HCT116 (cell line): ENCODE results near the gene CXXC1. TPM values are rescaled to one million over a fixed set of nuclear protein-coding genes. Genes with fewer than 3 reads are reported as not detected.
A peak's percentile ranks its signal among the peaks of the same experiment; 100 is the strongest.
"Not testable (repeated sequence)": the region's sequence is repeated elsewhere in the genome, so short reads cannot be mapped to it uniquely, and the experiment has no call there.

Experiments used
- ATAC-seq: fragments of 200-7000 bp; cut with Tn5 transposase; 2 replicates; pipeline ENCODE4 v1.9.1; 2020; ENCODE audit warnings: mild to moderate bottlenecking, moderate library complexity
- BruUV-seq: library from RNA; stranded (reverse); fragments of 400-500 nt; replicated peaks from 2 replicates; lab custom pipeline; 2021; lab: Mats Ljungman, UMichigan
- CTCF ChIA-PET: fragments of 300-600 bp; sonication (Branson Sonifier 250); formaldehyde crosslinking; loops from one replicate; lab custom pipeline; 2021; ENCODE audit warnings: antibody characterized with exemption; lab: Charles Lee
- POLR2A ChIA-PET: fragments of 300-600, 350-600 bp; sonication (Branson Sonifier 250); formaldehyde crosslinking; loops from one replicate; lab custom pipeline; 2021; ENCODE audit warnings: antibody characterized with exemption; lab: Charles Lee
- RAD21 ChIA-PET, 2 experiments: fragments of 300-600 bp; sonication (Branson Sonifier 250); formaldehyde crosslinking; loops; one replicate each; lab custom pipeline; 2023; ENCODE audit warnings: low total read pairs in 2 of 2; ENCODE audit not compliant: uncharacterized antibody in 2 of 2, unreplicated experiment in 2 of 2, low non-redundant PET in 1 of 2; lab: Charles Lee
- DNase-seq: peaks from one replicate; pipeline ENCODE4 v3.0.0-alpha.2; 2010; ENCODE audit warnings: low read depth, low spot score
- H2AFZ ChIP-seq: fragments of 200-600 bp; shearing (Covaris generic), sonication (generic); 2 replicates; pipeline ENCODE4 v1.6.1; 2017; ENCODE audit warnings: low read depth, mixed run types, mixed read lengths, antibody characterized with exemption, low read length; ENCODE audit not compliant: poor library complexity, severe bottlenecking
- H3K27ac ChIP-seq: 2 replicates; pipeline ENCODE4 v1.5.1; 2012; ENCODE audit warnings: low read depth, low read length
- H3K27me3 ChIP-seq: fragments of 200-600 bp; sonication (generic); 2 replicates; pipeline ENCODE4 v1.6.1; 2016; ENCODE audit warnings: mixed run types, low read length, mixed read lengths; ENCODE audit not compliant: insufficient read depth
- H3K36me3 ChIP-seq, 2 experiments: fragments of 200-500 bp in 1 of 2; fragments of 200-600 bp in 1 of 2; sonication (Bioruptor generic) in 1 of 2; sonication (generic) in 1 of 2; 2 replicates each; pipeline versions ENCODE4 v1.5.1 to v1.6.1; 2014 to 2016; ENCODE audit warnings: low read length in 2 of 2, inconsistent platforms in 1 of 2, mixed read lengths in 1 of 2, mixed run types in 1 of 2; ENCODE audit not compliant: insufficient read depth in 2 of 2, control insufficient read depth in 1 of 2
- H3K4me1 ChIP-seq, 2 experiments: fragments of 200-600 bp in 1 of 2; sonication (generic) in 1 of 2; 2 replicates each; pipeline versions ENCODE4 v1.5.1 to v1.6.1; 2012 to 2017; ENCODE audit warnings: low read length in 2 of 2, inconsistent platforms in 1 of 2, mild to moderate bottlenecking in 1 of 2, mixed read lengths in 1 of 2, mixed run types in 1 of 2, moderate library complexity in 1 of 2; ENCODE audit not compliant: insufficient read depth in 2 of 2, control insufficient read depth in 1 of 2
- H3K4me2 ChIP-seq: fragments of 200-600 bp; sonication (generic); 2 replicates; pipeline ENCODE4 v1.6.1; 2017; ENCODE audit warnings: mixed run types, low read length, mixed read lengths
- H3K4me3 ChIP-seq, 2 experiments: fragments of 200-600 bp in 1 of 2; sonication (generic) in 1 of 2; replicated peaks in 1 of 2; 2 replicates each; pipeline ENCODE4 v1.5.1; 2011 to 2016; ENCODE audit warnings: low read length in 2 of 2, control low read depth in 1 of 2, low read depth in 1 of 2, mild to moderate bottlenecking in 1 of 2, mixed read lengths in 1 of 2, mixed run types in 1 of 2
- H3K79me2 ChIP-seq: fragments of 200-600 bp; sonication (generic); 2 replicates; pipeline ENCODE4 v1.6.1; 2017; ENCODE audit warnings: mild to moderate bottlenecking, mixed run types, low read length, moderate library complexity, mixed read lengths; ENCODE audit not compliant: insufficient read depth
- H3K9ac ChIP-seq: fragments of 200-600 bp; sonication (generic); 2 replicates; pipeline ENCODE4 v1.6.1; 2016; ENCODE audit warnings: low read length, mixed read lengths
- H3K9me2 ChIP-seq: fragments of 200-600 bp; sonication (generic), shearing (Covaris generic); 2 replicates; pipeline ENCODE4 v1.6.1; 2017; ENCODE audit warnings: mixed run types, mild to moderate bottlenecking, moderate library complexity; ENCODE audit not compliant: insufficient read depth
- H3K9me3 ChIP-seq, 2 experiments: fragments of 200-500 bp in 1 of 2; fragments of 200-600 bp in 1 of 2; sonication (Bioruptor generic) in 1 of 2; sonication (generic) in 1 of 2; 2 replicates each; pipeline ENCODE4 v1.6.1; 2014 to 2017; ENCODE audit warnings: low read length in 2 of 2, mixed read lengths in 2 of 2, inconsistent platforms in 1 of 2, low read depth in 1 of 2, mild to moderate bottlenecking in 1 of 2, mixed run types in 1 of 2, moderate library complexity in 1 of 2; ENCODE audit not compliant: control insufficient read depth in 1 of 2, insufficient read depth in 1 of 2
- H4K20me1 ChIP-seq: fragments of 200-600 bp; sonication (generic), shearing (Covaris generic); 2 replicates; pipeline ENCODE4 v1.6.1; 2017; ENCODE audit warnings: mixed run types, mild to moderate bottlenecking, moderate library complexity; ENCODE audit not compliant: insufficient read depth
- ATF3 ChIP-seq: IDR thresholded peaks from 2 replicates; pipeline ENCODE4 v1.6.1; 2012
- CBX3 ChIP-seq: IDR thresholded peaks from 2 replicates; pipeline ENCODE4 v1.6.1; 2012; ENCODE audit warnings: low read depth
- POLR2AphosphoS5 ChIP-seq: IDR thresholded peaks from 2 replicates; pipeline ENCODE4 v1.6.1; 2011; ENCODE audit warnings: mild to moderate bottlenecking, low read depth, low read length, moderate library complexity
- REST ChIP-seq: IDR thresholded peaks from 2 replicates; pipeline ENCODE4 v1.6.1; 2012; ENCODE audit warnings: low read depth
- SRF ChIP-seq: IDR thresholded peaks from 2 replicates; pipeline ENCODE4 v1.6.1; 2012; ENCODE audit warnings: low read depth
- TCF7L2 ChIP-seq: IDR thresholded peaks from 2 replicates; pipeline ENCODE4 v1.7.0; 2011; ENCODE audit warnings: borderline replicate concordance, inconsistent platforms; ENCODE audit not compliant: insufficient read depth, insufficient read length; ENCODE audit errors: extremely low read depth
- intact Hi-C: fragments of 100-400 bp; cut with micrococcal nuclease; formaldehyde crosslinking; loops from 2 replicates; pipeline ENCODE4 v1.10.0; 2022
- total RNA-seq: library from RNA; stranded (reverse); gene quantifications from one replicate; pipeline ENCODE4 v1.2.1, GENCODE V29; 2021; ENCODE audit not compliant: unreplicated experiment

Gene CXXC1
- total RNA-seq, 1 experiment from 2014 or later, result 101 TPM

- no peak for DNase-seq
- H3K79me2 ChIP-seq, result no peaks in the 10 kb centered on the region
- no peak overlapping the region for H3K9ac ChIP-seq
- H4K20me1 ChIP-seq, result no peaks in the 10 kb centered on the region
- ChIA-PET RAD21 (no interaction called here), CTCF (no interaction called here), POLR2A (no interaction called here)
- no peaks in the 10 kb centered on the region for H3K9me3 ChIP-seq
- ATAC-seq, result no peak
- no peak overlapping the region for H3K27ac ChIP-seq
- no peaks in the 10 kb centered on the region for H3K27me3 ChIP-seq
- no peaks in the 10 kb centered on the region for H3K36me3 ChIP-seq
- H3K4me3 ChIP-seq, result no peak overlapping the region
- no peaks in the 10 kb centered on the region for H3K9me2 ChIP-seq
- BruUV-seq, result no TSS peak
- intact Hi-C loops, result no loop called here
- no peaks in the 10 kb centered on the region for H3K4me1 ChIP-seq
- H3K4me2 ChIP-seq, result no peak overlapping the region
- TF ChIP-seq ATF3 (no peak), POLR2AphosphoS5 (no peak), TCF7L2 (no peak), SRF (no peak), REST (no peak)
- H2AFZ ChIP-seq, result no peak overlapping the region
These were observed 39.9 kb downstream of the CXXC1 start for GRCh38 chr18:50247561-50247960.

GRCh38 chr18:50241768-50242167 lies 45.7 kb downstream of the CXXC1 start:
- peak; percentile 70 for TF ChIP-seq CBX3
- DNase-seq, H3K9me3 ChIP-seq, ATAC-seq, H3K9ac ChIP-seq, H3K79me2 ChIP-seq, RAD21 ChIA-PET, CTCF ChIA-PET, H3K27ac ChIP-seq, H3K4me3 ChIP-seq, BruUV-seq, POLR2A ChIA-PET, H3K9me2 ChIP-seq, H3K27me3 ChIP-seq, H2AFZ ChIP-seq, H3K36me3 ChIP-seq, H3K4me2 ChIP-seq, H4K20me1 ChIP-seq: not testable (repeated sequence)
- intact Hi-C loops, result loop anchor here (2.0 kb wide), 1 partner anchor 45 kb away; the partner anchor contains the start of gene CXXC1
- peaks cover 2 to 26% of the 10 kb centered on the region in 2 experiments; a peak in 3 of 4 replicates for H3K4me1 ChIP-seq
